HG03025 (cell line): ENCODE data around the gene SIN3A.
"Not testable (repeated sequence)": the region's sequence is repeated elsewhere in the genome, so short reads cannot be mapped to it uniquely, and the experiment has no call there.

Experiments used
- ATAC-seq: cut with Tn5 transposase; IDR thresholded peaks from one replicate; pipeline ENCODE4 v1.9.1; 2021; ENCODE audit warnings: mild to moderate bottlenecking, moderate library complexity; ENCODE audit not compliant: unreplicated experiment, low FRiP score

Gene SIN3A

GRCh38 chr15:75359537-75360250, 91.8 kb downstream of the SIN3A start:
- no peak for ATAC-seq

- ATAC-seq, result no peak
Observed at GRCh38 chr15:75358771-75359536, 92.5 kb downstream of the SIN3A start.

- ATAC-seq, result no peak
Observed at GRCh38 chr15:75357976-75358673, 93.4 kb downstream of the SIN3A start.

- no peak for ATAC-seq
Observed at GRCh38 chr15:75356517-75356916, 95.0 kb downstream of the SIN3A start.

- ATAC-seq, result no peak
Observed at GRCh38 chr15:75356006-75356405, 95.5 kb downstream of the SIN3A start.

GRCh38 chr15:75355369-75355768, 96.1 kb downstream of the SIN3A start:
- no peak for ATAC-seq

- ATAC-seq, result no peak
Observed at GRCh38 chr15:75354454-75354853, 97.0 kb downstream of the SIN3A start.

GRCh38 chr15:75353604-75354003, 97.9 kb downstream of the SIN3A start:
- no peak for ATAC-seq

- no peak for ATAC-seq
Observed at GRCh38 chr15:75352186-75353080, 99.1 kb downstream of the SIN3A start.

- ATAC-seq, result no peak
Observed at GRCh38 chr15:75350601-75351361, 100.7 kb downstream of the SIN3A start.

GRCh38 chr15:75349851-75350588, 101.5 kb downstream of the SIN3A start:
- no peak for ATAC-seq

GRCh38 chr15:75349351-75349669, 102.2 kb downstream of the SIN3A start:
- not testable (repeated sequence) for ATAC-seq

- ATAC-seq, result no peak
Observed at GRCh38 chr15:75348562-75349350, 102.7 kb downstream of the SIN3A start.

GRCh38 chr15:75348034-75348561, 103.4 kb downstream of the SIN3A start:
- ATAC-seq, result no peak

GRCh38 chr15:75347222-75348033, 104.1 kb downstream of the SIN3A start:
- ATAC-seq, result no peak

- no peak for ATAC-seq
Observed at GRCh38 chr15:75346796-75347221, 104.7 kb downstream of the SIN3A start, which contains the start of gene NEIL1. TSS of gene NEIL1 (plus strand) at chr15:75347039. CDS start at chr15:75348906, 1,867 bp downstream.

GRCh38 chr15:75343953-75344352, 107.5 kb downstream of the SIN3A start:
- not testable (repeated sequence) for ATAC-seq
